Measurements from ENCODE around the gene GLOD4. TPM values are rescaled to one million over a fixed set of nuclear protein-coding genes. Genes with fewer than 3 reads are reported as not detected.

Gene GLOD4
- total and polyA plus RNA-seq, 10 of the 15 experiments (the other 5 are each of a cell fraction or from before 2014, with no cell fraction given) = 40.8 to 107 (median 81.2) TPM

- TF ChIP-seq ZZZ3 (IDR thresholded peaks at IDR 0.05; ENCODE audit: control insufficient read depth, insufficient read length, low read depth) = no peak
- TF ChIP-seq CHD1 (IDR thresholded peaks at IDR 0.05; ENCODE audit: low read depth, low read length) = no peak
- TF ChIP-seq EZH2 (IDR thresholded peaks at IDR 0.05; ENCODE audit: borderline replicate concordance, control insufficient read depth, low read depth, low read length) = no peak
- peak; percentile 73; the same call in 1 of the 2 replicates for TF ChIP-seq NR2F1 (conservative IDR thresholded peaks at IDR 0.05)
- no peak for TF ChIP-seq RAD21 (IDR thresholded peaks at IDR 0.05; ENCODE audit: insufficient read depth, low read depth, low read length)
- peak; percentile 27; the same call in 1 of the 2 replicates for TF ChIP-seq MTA2 (IDR thresholded peaks at IDR 0.05; ENCODE audit: low read depth)
- no peak for TF ChIP-seq BCL11A (IDR thresholded peaks at IDR 0.05; ENCODE audit: low read depth, low read length)
- TF ChIP-seq PAX5 (IDR thresholded peaks at IDR 0.05; ENCODE audit: borderline replicate concordance, low read depth, low read length) = peak; percentile 37; the same call in 1 of the 2 replicates
- TF ChIP-seq SMAD1 (IDR thresholded peaks at IDR 0.05; ENCODE audit: low read depth, partially characterized antibody) = no peak
- TF ChIP-seq SUPT20H (IDR thresholded peaks at IDR 0.05; ENCODE audit: borderline replicate concordance, control insufficient read depth, low read depth, low read length) = no peak
- TF ChIP-seq STAT3 (IDR thresholded peaks at IDR 0.05; ENCODE audit: low read depth, low read length) = no peak
- TF ChIP-seq SRF (IDR thresholded peaks at IDR 0.05; ENCODE audit: low read depth in 2 of 2, low read length in 2 of 2) = no peak
- TF ChIP-seq ZBTB40 (IDR thresholded peaks at IDR 0.05; ENCODE audit: borderline replicate concordance) = no peak
- TF ChIP-seq PAX8 (IDR thresholded peaks at IDR 0.05) = no peak
- TF ChIP-seq JUND (IDR thresholded peaks at IDR 0.05; ENCODE audit: low read depth, low read length) = no peak
- TF ChIP-seq SREBF1 (IDR thresholded peaks at IDR 0.05; ENCODE audit: low read length) = no peak
- TF ChIP-seq SMAD5 (IDR thresholded peaks at IDR 0.05; ENCODE audit: low read depth) = no peak
- no peak for TF ChIP-seq SMC3 (IDR thresholded peaks at IDR 0.05; ENCODE audit: borderline replicate concordance, low read length)
- 0 out of 2 replicates have a peak, but pooled peaks have one; percentile 34 for TF ChIP-seq RELB (IDR thresholded peaks at IDR 0.05; ENCODE audit: low read depth)
- no peak for TF ChIP-seq FOXM1 (IDR thresholded peaks at IDR 0.05; ENCODE audit: low read depth, low read length)
- no peak for TF ChIP-seq CBX5 (IDR thresholded peaks at IDR 0.05; ENCODE audit: low read depth)
- TF ChIP-seq SP1 (IDR thresholded peaks at IDR 0.05; ENCODE audit: low read depth, low read length) = no peak
- peak; percentile 29 to 58; a peak in 2 of 4 replicates for TF ChIP-seq BHLHE40 (IDR thresholded peaks at IDR 0.05; ENCODE audit: borderline replicate concordance in 1 of 2, low read depth in 2 of 2, low read length in 1 of 2)
- no peak for TF ChIP-seq IRF4 (IDR thresholded peaks at IDR 0.05; ENCODE audit: low read depth, low read length)
- no peak for TF ChIP-seq CTCF (IDR thresholded peaks at IDR 0.05 in 2 of 3, conservative IDR thresholded peaks at IDR 0.05 in 1 of 3; ENCODE audit: control insufficient read depth in 2 of 3, extremely low read depth in 1 of 3, insufficient read depth in 1 of 3, low read depth in 3 of 3, low read length in 3 of 3)
- no peak for TF ChIP-seq PML (IDR thresholded peaks at IDR 0.05; ENCODE audit: low read length)
Observed at GRCh38 chr17:823501-823902, 41.4 kb upstream of the GLOD4 start (continued).

Measured in GM12878 (cell line).